ENCODE data around the gene PATZ1. TPM values are rescaled to one million over a fixed set of nuclear protein-coding genes. Genes with fewer than 3 reads are reported as not detected.
A peak's percentile ranks its signal among the peaks of the same experiment; 100 is the strongest.
"Not testable (repeated sequence)": the region's sequence is repeated elsewhere in the genome, so short reads cannot be mapped to it uniquely, and the experiment has no call there.

The PATZ1 gene, protein sequence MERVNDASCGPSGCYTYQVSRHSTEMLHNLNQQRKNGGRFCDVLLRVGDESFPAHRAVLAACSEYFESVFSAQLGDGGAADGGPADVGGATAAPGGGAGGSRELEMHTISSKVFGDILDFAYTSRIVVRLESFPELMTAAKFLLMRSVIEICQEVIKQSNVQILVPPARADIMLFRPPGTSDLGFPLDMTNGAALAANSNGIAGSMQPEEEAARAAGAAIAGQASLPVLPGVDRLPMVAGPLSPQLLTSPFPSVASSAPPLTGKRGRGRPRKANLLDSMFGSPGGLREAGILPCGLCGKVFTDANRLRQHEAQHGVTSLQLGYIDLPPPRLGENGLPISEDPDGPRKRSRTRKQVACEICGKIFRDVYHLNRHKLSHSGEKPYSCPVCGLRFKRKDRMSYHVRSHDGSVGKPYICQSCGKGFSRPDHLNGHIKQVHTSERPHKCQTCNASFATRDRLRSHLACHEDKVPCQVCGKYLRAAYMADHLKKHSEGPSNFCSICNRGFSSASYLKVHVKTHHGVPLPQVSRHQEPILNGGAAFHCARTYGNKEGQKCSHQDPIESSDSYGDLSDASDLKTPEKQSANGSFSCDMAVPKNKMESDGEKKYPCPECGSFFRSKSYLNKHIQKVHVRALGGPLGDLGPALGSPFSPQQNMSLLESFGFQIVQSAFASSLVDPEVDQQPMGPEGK
- total RNA-seq (ENCODE audit: unreplicated experiment), result 98.9 TPM
- long read RNA-seq, partial matches to known transcripts, result 4 of 25 reads
- long read RNA-seq, other reads (novel, unspliced or antisense), result 14 of 25 reads

DNA sequence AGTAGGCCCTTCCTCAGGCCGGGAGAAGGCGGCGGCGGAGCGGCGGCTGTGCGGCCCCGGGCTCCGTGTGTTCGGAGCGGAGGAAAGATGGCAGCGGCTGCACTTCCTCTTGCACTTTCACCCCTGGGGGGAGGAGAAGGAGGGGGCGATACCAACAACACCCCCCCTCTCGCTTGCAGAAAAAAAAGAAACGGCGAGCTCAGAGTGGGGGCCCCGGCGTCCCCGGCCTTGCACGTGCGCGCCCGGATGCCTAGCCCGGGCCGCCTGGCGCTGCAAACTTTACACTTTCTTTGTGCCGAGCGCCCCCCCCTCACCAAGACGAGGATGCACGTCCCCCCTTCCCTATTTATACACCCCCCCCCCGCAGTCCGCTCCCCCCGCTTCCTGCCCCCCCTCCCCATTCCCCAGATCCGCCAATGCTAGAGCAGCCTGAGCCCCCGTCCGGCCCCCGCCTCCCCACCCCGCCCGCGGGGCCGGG, at the start of gene PATZ1:
TSS of gene PATZ1 (minus strand) at position 92 of the 478 bp plus-strand sequence. CDS start 744 bp downstream, outside the sequence.
- Mint-ChIP-seq H3K4me1 (ENCODE audit: low read depth, unreplicated experiment) (peaks cover 22% of the 10 kb centered on the region), H3K9me3 (ENCODE audit: unreplicated experiment) (peaks cover 23% of the 10 kb centered on the region), H3K36me3 (ENCODE audit: unreplicated experiment) (no peaks in the 10 kb centered on the region), H3K27me3 (ENCODE audit: unreplicated experiment) (peaks cover 29% of the 10 kb centered on the region), H3K27ac (ENCODE audit: unreplicated experiment) (peak within 1 kb of the TSS; percentile 92), H3K4me3 (ENCODE audit: unreplicated experiment) (peak within 1 kb of the TSS; percentile 91)
- TF ChIP-seq, protein P1, sequence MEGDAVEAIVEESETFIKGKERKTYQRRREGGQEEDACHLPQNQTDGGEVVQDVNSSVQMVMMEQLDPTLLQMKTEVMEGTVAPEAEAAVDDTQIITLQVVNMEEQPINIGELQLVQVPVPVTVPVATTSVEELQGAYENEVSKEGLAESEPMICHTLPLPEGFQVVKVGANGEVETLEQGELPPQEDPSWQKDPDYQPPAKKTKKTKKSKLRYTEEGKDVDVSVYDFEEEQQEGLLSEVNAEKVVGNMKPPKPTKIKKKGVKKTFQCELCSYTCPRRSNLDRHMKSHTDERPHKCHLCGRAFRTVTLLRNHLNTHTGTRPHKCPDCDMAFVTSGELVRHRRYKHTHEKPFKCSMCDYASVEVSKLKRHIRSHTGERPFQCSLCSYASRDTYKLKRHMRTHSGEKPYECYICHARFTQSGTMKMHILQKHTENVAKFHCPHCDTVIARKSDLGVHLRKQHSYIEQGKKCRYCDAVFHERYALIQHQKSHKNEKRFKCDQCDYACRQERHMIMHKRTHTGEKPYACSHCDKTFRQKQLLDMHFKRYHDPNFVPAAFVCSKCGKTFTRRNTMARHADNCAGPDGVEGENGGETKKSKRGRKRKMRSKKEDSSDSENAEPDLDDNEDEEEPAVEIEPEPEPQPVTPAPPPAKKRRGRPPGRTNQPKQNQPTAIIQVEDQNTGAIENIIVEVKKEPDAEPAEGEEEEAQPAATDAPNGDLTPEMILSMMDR (IDR thresholded peaks at IDR 0.05; ENCODE audit: partially characterized antibody, unreplicated experiment), result no peak
- peak; percentile 70 for DNase-seq

DNA sequence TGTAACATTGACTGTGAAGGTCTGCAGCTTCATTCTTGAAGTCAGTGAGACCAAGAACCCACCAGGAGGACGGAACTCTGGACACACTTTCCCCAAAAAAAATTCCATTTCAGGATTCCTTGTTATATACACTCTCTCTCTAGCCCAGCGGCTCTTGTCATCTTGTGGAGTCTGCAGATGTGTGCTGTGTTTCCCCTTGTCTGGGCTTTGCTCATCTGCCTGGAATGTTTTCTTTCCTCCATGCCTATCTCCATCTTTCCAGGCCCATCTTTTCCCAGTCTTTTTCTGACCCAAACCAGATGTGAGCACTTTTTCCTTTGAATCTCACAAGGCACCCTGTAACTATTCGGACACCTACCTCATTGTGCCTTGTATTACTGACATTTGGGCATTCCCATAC, 48.2 kb upstream of the PATZ1 start:
- Mint-ChIP-seq H3K27ac (ENCODE audit: unreplicated experiment) (no peak overlapping the region), H3K36me3 (ENCODE audit: unreplicated experiment) (no peaks in the 10 kb centered on the region), H3K4me1 (ENCODE audit: low read depth, unreplicated experiment) (peaks cover 9% of the 10 kb centered on the region), H3K9me3 (ENCODE audit: unreplicated experiment) (peaks cover 3% of the 10 kb centered on the region), H3K4me3 (ENCODE audit: unreplicated experiment) (no peak overlapping the region), H3K27me3 (ENCODE audit: unreplicated experiment) (no peaks in the 10 kb centered on the region)
- DNase-seq, result no peak
- TF ChIP-seq, protein P1 (IDR thresholded peaks at IDR 0.05; ENCODE audit: partially characterized antibody, unreplicated experiment), result no peak

DNA sequence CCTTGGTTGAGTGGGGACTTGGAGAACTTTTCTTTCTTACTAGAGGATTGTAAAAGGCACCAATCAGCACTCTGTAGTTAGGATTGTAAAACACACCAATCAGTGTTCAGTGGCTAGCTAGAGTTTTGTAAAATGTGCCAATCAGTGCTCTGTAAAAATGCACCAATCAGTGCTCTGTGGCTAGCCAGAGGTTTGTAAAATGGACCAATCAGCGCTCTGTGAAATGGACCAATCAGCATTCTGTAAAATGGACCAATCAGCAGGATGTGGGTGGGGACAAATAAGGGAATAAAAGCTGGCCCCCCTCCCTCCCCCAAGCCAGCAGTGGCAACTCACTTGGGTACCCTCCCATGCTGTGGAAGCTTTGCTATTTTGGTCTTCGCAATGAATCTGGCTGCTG, 47.7 kb upstream of the PATZ1 start:
- no peak for DNase-seq
- no peak overlapping the region for H3K4me3 Mint-ChIP-seq (ENCODE audit: unreplicated experiment)
- H3K27me3 Mint-ChIP-seq (ENCODE audit: unreplicated experiment), result no peaks in the 10 kb centered on the region
- peaks cover 3% of the 10 kb centered on the region for H3K9me3 Mint-ChIP-seq (ENCODE audit: unreplicated experiment)
- TF ChIP-seq, protein P1 (IDR thresholded peaks at IDR 0.05; ENCODE audit: partially characterized antibody, unreplicated experiment), result no peak
- no peak overlapping the region for H3K27ac Mint-ChIP-seq (ENCODE audit: unreplicated experiment)
- no peaks in the 10 kb centered on the region for H3K36me3 Mint-ChIP-seq (ENCODE audit: unreplicated experiment)
- peaks cover 6% of the 10 kb centered on the region for H3K4me1 Mint-ChIP-seq (ENCODE audit: low read depth, unreplicated experiment)

DNA sequence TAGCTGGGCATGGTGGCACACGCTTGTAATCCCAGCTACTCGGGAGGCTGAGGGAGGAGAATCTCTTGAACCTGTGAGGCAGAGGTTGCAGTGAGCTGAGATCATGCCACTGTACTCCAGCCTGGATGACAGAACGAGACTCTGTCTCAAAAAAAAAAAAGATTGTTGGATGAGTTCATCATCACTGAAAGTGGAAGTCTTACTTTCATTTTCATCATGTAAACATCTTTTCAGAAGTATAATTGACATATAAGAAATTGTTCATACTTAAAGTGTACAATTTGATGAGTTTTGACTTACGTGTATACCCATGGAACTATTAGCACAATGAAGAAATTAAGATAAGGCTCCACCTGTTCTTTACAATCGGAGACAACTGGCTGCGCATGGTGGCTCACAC, 32.5 kb upstream of the PATZ1 start:
- not testable (repeated sequence) for H3K27me3 Mint-ChIP-seq (ENCODE audit: unreplicated experiment); H3K4me3 Mint-ChIP-seq (ENCODE audit: unreplicated experiment); H3K36me3 Mint-ChIP-seq (ENCODE audit: unreplicated experiment); H3K9me3 Mint-ChIP-seq (ENCODE audit: unreplicated experiment); DNase-seq; H3K4me1 Mint-ChIP-seq (ENCODE audit: low read depth, unreplicated experiment); H3K27ac Mint-ChIP-seq (ENCODE audit: unreplicated experiment)

DNA sequence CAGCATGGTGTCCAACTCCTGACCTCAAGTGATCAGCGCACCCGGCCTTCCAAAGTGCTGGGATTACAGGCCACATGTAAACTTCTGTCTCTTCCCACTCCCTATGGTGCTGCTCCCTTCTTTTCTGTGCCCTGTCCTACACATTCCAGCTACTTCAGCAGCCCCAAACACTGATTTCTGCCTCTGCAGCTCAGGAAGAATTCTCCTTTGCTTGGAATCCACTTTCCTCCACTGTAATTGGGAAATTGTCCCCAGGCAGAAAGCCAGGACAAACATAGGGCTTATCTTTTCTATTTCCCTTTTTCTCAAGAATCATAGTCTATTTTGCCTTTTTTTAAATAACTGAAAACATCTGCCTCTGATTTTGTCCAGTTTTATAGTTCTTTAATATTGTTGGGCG, 32.0 kb upstream of the PATZ1 start:
- Mint-ChIP-seq H3K4me1 (ENCODE audit: low read depth, unreplicated experiment) (no peaks in the 10 kb centered on the region), H3K27ac (ENCODE audit: unreplicated experiment) (no peak overlapping the region), H3K9me3 (ENCODE audit: unreplicated experiment) (no peaks in the 10 kb centered on the region), H3K27me3 (ENCODE audit: unreplicated experiment) (no peaks in the 10 kb centered on the region), H3K4me3 (ENCODE audit: unreplicated experiment) (no peak overlapping the region), H3K36me3 (ENCODE audit: unreplicated experiment) (no peaks in the 10 kb centered on the region)
- DNase-seq, result no peak
- TF ChIP-seq, protein P1 (IDR thresholded peaks at IDR 0.05; ENCODE audit: partially characterized antibody, unreplicated experiment), result no peak

Data from glutamatergic neuron (in vitro differentiated cells).